Vagina (tissue), 2 donors: ENCODE data around the gene DDN. TPM values are rescaled to one million over a fixed set of nuclear protein-coding genes. Genes with fewer than 3 reads are reported as not detected.

Source experiments
- DNase-seq, 2 donors: peaks; one replicate each; pipeline ENCODE4 v3.0.0-alpha.2; 2017; ENCODE audit errors: extremely low spot score in 2 of 2
- H3K27ac ChIP-seq: fragments of 200-600 bp; sonication (generic); one replicate; pipeline ENCODE4 v1.5.1; 2019
- H3K27me3 ChIP-seq: fragments of 200-600 bp; sonication (generic); one replicate; pipeline ENCODE4 v1.5.1; 2019
- H3K36me3 ChIP-seq, 2 donors: fragments of 200-600 bp; sonication (generic); one replicate each; pipeline ENCODE4 v1.5.1; 2017 to 2019
- H3K4me1 ChIP-seq: fragments of 200-600 bp; sonication (generic); one replicate; pipeline ENCODE4 v1.5.1; 2019
- H3K4me3 ChIP-seq, 2 donors: fragments of 200-600 bp; sonication (generic); 1 replicate in 1 of 2; 2 replicates in 1 of 2; pipeline ENCODE4 v1.5.1; 2016 to 2019
- H3K9me3 ChIP-seq: fragments of 200-600 bp; sonication (generic); one replicate; pipeline ENCODE4 v1.5.1; 2019
- POLR2A ChIP-seq, 2 donors: fragments of 450-650 bp; IDR thresholded peaks; one replicate each; pipeline ENCODE4 v1.6.1; 2017; ENCODE audit warnings: antibody characterized with exemption in 2 of 2, mild to moderate bottlenecking in 2 of 2, moderate library complexity in 2 of 2
- POLR2AphosphoS5 ChIP-seq, 2 donors: sonication (generic); formaldehyde crosslinking; IDR thresholded peaks; one replicate each; pipeline ENCODE4 v1.9.0; 2017; ENCODE audit warnings: antibody characterized with exemption in 2 of 2, mild to moderate bottlenecking in 2 of 2, low read depth in 1 of 2; ENCODE audit not compliant: insufficient read depth in 1 of 2
- intact Hi-C: fragments of 100-400 bp; cut with DNase I; formaldehyde crosslinking; loops from one replicate; pipeline ENCODE4 v1.15.1; 2023
- total RNA-seq: library from RNA; depleted of rRNA; stranded (reverse); fragments of >200 nt; gene quantifications from one replicate; pipeline ENCODE4 v1.2.3, GENCODE V29; 2016
- TF ChIP-seq, protein P1 (sequence below), 3 experiments: fragments of 450-650 bp in 2 of 3; fragments of 200-600 bp in 1 of 3; sonication (generic) in 1 of 3; IDR thresholded peaks; one replicate each; pipeline ENCODE4 v1.5.1; 2017 to 2019; ENCODE audit warnings: antibody characterized with exemption in 3 of 3, mild to moderate bottlenecking in 2 of 3, moderate library complexity in 2 of 3

DDN gene
- total RNA-seq, 1 donor from 2014 or later, result not detected

DNA sequence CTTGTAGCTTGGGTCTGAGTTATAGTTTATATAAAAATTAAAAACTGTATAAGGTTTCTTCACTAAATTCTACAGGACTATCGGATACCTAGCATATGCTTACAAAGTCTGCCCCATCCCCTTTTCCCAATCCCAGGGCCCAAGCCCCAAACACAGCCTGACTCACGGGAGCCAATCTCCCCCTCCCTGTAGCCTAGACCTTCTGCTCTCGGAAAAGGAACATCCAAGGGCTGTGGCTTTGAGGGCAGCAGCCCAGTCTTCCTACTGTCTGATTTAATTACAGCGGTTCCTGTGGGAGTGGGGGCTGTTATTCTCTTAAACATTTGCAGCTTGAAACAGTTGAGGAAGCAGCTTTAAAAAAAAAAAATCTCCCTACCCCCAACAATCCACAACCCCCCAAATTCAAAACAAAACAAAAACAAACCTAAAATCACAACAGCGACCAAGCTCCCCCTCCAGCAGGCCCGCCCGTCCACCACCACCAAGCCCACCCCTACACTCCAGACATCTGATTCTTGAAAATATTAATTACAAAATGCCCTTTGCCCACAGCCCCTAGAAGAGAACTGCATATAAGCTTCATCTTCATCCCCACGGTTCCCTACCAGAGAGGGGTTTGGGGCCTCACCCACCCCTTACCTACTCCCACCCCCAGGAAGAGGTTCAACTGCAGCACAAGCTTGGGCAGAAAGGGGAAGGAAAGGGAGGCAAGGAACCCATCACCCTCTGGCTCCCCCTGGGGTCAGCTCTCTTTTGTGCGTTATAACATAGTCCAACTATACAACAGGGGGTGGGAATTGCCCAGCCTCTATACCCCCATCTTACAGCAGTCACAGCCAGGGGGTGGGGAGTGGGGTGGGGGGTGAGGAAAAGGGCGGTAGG, 20.5 kb upstream of the DDN start:
- Histone ChIP-seq H3K36me3 (peaks cover 0 to 33% of the 10 kb centered on the region in 2 donors), H3K27me3 (no peaks in the 10 kb centered on the region), H3K27ac (peak overlapping the region; percentile 88), H3K9me3 (no peaks in the 10 kb centered on the region), H3K4me3 (peak overlapping the region in 1 of 2 donors; percentile 87), H3K4me1 (peaks cover 14% of the 10 kb centered on the region)
- TF ChIP-seq, protein P1, sequence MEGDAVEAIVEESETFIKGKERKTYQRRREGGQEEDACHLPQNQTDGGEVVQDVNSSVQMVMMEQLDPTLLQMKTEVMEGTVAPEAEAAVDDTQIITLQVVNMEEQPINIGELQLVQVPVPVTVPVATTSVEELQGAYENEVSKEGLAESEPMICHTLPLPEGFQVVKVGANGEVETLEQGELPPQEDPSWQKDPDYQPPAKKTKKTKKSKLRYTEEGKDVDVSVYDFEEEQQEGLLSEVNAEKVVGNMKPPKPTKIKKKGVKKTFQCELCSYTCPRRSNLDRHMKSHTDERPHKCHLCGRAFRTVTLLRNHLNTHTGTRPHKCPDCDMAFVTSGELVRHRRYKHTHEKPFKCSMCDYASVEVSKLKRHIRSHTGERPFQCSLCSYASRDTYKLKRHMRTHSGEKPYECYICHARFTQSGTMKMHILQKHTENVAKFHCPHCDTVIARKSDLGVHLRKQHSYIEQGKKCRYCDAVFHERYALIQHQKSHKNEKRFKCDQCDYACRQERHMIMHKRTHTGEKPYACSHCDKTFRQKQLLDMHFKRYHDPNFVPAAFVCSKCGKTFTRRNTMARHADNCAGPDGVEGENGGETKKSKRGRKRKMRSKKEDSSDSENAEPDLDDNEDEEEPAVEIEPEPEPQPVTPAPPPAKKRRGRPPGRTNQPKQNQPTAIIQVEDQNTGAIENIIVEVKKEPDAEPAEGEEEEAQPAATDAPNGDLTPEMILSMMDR (IDR thresholded peaks at IDR 0.05), result no peak
- TF ChIP-seq POLR2AphosphoS5 (IDR thresholded peaks at IDR 0.05; ENCODE audit: insufficient read depth in 1 of 2, low read depth in 1 of 2) (no peak), POLR2A (IDR thresholded peaks at IDR 0.05) (no peak)
- no peak for DNase-seq
- intact Hi-C loops, result loop anchor here (10.0 kb wide), 1 partner anchor 1735 kb away; no protein-coding TSS in a partner anchor

DNA sequence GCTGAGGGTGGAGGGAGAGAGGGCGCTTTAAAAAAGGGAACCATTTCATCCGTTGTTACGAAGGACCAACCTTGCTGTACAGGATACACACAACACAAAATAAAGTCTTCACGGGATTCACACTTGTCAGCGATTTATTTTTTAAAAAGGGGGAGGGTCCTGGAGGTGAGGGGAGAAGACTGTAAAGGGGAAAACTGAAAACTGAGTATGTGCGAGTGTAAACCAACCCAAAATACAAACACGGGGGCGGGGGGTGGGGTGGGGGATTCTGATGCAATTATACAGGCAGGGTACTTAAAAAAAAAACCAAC, 19.9 kb upstream of the DDN start:
- H3K27me3 ChIP-seq, result no peaks in the 10 kb centered on the region
- intact Hi-C loops, result loop anchor here (10.0 kb wide), 1 partner anchor 1734 kb away; no protein-coding TSS in a partner anchor
- H3K27ac ChIP-seq, result peak overlapping the region; percentile 88
- peak overlapping the region; percentile 75 to 87 for H3K4me3 ChIP-seq
- peaks cover 14% of the 10 kb centered on the region for H3K4me1 ChIP-seq
- DNase-seq, result no peak
- H3K9me3 ChIP-seq, result no peaks in the 10 kb centered on the region
- TF ChIP-seq POLR2AphosphoS5 (IDR thresholded peaks at IDR 0.05; ENCODE audit: insufficient read depth in 1 of 2, low read depth in 1 of 2) (no peak), POLR2A (IDR thresholded peaks at IDR 0.05) (no peak)
- TF ChIP-seq, protein P1 (IDR thresholded peaks at IDR 0.05), result no peak
- H3K36me3 ChIP-seq, result peaks cover 0 to 29% of the 10 kb centered on the region in 2 donors

DNA sequence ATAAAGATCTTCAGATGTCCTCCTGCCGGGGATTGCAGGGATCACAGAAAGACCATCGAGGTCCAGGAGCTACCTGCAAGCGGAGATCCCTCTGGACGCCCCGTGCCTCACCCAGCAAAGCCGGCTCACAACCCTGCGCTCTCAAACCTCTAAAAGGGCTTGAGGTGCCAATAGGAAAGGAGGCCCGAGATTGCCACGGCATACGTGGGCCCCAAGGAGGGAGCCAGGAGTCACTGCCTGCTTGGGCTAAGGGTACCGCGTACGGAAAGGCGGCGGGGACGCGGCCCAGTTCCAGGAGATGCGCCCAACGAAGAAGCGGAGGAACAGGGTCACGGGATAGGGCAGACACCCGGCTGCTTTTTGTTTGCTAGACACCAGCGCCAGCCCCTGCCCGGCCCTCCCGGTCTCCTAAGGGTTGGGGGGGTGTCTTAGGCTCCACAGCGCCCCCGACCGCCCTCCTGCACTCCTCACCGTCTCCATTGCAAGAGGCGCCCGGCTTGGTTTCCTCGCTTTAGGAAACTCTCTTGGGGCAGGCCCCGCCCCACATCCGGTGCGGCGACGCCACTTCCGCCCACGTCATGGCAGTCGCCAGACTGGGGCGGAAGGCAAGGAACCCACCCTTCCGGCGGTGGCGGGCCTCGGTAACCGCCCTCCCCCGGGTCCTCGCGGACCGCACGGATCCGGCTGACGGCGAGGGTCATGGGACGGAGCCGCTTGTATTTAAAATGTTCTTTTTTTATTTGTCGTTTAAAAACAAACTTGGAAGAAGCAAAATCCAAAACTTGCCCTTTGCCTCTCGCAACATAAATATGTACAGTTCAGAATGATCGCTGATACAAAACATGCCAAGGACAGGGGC, 19.3 kb upstream of the DDN start, which contains the start of gene PRKAG1:
Gene PRKAG1 (minus strand): TSS at position 516 of the 859 bp plus-strand sequence. CDS start 36 bp downstream, at position 480.
- intact Hi-C loops, result loop anchor here (10.0 kb wide), 1 partner anchor 1734 kb away; no protein-coding TSS in a partner anchor

DNA sequence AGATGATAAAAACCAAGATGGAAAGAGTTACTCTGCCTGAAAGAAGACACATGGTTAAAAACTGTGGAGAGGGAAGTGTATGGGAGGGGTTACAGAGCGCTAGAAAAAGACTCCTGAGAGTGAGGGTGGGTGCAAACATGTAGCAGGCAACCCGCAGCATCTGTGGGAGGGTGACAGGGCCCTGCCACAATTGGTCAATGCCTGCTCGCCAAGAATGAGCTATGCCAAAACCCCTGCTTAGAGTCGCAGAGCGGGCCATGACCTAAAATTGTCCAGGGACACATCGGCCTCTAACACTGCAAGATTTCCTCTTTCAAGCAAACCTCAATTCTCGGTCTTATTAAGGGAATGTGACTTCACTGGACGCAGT, 18.7 kb upstream of the DDN start:
- Histone ChIP-seq H3K27me3 (no peaks in the 10 kb centered on the region), H3K27ac (peak overlapping the region; percentile 88), H3K4me1 (peaks cover 14% of the 10 kb centered on the region), H3K9me3 (no peaks in the 10 kb centered on the region), H3K4me3 (peak overlapping the region; percentile 75 to 87), H3K36me3 (peaks cover 0 to 22% of the 10 kb centered on the region in 2 donors)
- intact Hi-C loops, result loop anchor here (10.0 kb wide), 1 partner anchor 1733 kb away; no protein-coding TSS in a partner anchor
- TF ChIP-seq POLR2AphosphoS5 (IDR thresholded peaks at IDR 0.05; ENCODE audit: insufficient read depth in 1 of 2, low read depth in 1 of 2) (no peak), POLR2A (IDR thresholded peaks at IDR 0.05) (no peak)
- TF ChIP-seq, protein P1 (IDR thresholded peaks at IDR 0.05), result no peak
- DNase-seq, result no peak

More for the DNA sequence above, 19.3 kb upstream of the DDN start, which contains the start of gene PRKAG1:
- Histone ChIP-seq H3K36me3 (peaks cover 0 to 25% of the 10 kb centered on the region in 2 donors), H3K4me3 (peak within 1 kb of the TSS; percentile 75 to 87), H3K9me3 (no peaks in the 10 kb centered on the region), H3K27me3 (no peaks in the 10 kb centered on the region), H3K4me1 (peaks cover 14% of the 10 kb centered on the region), H3K27ac (peak within 1 kb of the TSS; percentile 88)
- TF ChIP-seq POLR2AphosphoS5 (IDR thresholded peaks at IDR 0.05; ENCODE audit: insufficient read depth in 1 of 2, low read depth in 1 of 2) (peak; percentile 95 to 98), POLR2A (IDR thresholded peaks at IDR 0.05) (peak in 1 of 2 donors; percentile 76)
- TF ChIP-seq, protein P1 (IDR thresholded peaks at IDR 0.05), result peak in 2 of 3 experiments; percentile 43 to 64
- peak in 1 of 2 donors; percentile 96 for DNase-seq
